ENCODE measurements around the gene CXCR4. TPM values are rescaled to one million over a fixed set of nuclear protein-coding genes. Genes with fewer than 3 reads are reported as not detected.

Gene CXCR4
- polyA plus RNA-seq, 1 donor from 2014 or later, result 0.50 TPM

DNA sequence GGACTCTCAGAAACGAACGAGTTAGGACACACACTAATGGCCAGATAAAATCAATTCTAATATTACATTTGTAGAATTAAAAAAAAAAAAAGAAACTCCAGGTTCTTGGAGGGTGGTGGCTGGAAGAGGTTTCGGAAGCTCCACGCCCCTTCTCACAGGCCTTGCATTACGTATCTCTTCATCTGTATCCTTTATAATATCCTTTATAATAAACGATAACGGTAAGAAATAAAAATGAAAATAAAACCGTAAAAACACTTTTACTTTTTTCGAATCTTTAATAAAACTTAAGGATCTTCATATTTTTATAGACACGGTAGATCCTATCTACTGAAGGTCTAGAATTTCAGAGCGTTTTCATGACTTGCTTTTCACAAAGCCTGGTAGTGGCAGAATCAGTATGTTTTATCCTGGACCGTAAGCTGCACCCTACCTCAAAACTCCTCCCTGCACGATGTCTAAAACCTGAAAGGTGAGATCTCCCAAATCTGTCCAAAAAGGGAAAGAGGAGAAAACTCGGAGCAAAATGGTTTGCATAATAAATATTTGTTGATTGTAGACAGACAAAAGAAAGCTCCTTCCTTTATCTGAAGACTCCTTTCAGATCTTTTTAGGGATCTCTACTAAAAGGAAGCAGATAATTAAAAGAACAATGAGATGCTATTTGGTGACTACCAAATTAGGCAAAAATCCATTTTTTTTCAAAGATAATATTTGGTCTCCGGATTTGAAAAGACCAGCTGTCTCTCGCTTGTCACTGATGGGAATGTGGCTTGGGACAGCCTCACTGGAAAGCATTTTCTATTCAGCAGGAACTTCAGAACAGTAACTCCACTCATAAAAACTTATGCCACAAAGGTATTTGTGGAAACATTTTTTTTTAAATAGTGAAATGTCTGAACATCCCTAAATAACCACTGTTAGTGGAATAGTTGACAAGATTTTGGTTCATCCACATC, 2.0 kb upstream of the CXCR4 start:
- Histone ChIP-seq H2AFZ (ENCODE audit: low read depth, low read length) (no peak overlapping the region), H3K9me3 (ENCODE audit: low read length) (no peaks in the 10 kb centered on the region), H3K4me3 (ENCODE audit: low read length) (peak overlapping the region; percentile 74), H3K79me2 (replicated peaks; ENCODE audit: insufficient read depth, low read length) (no peaks in the 10 kb centered on the region), H3K4me2 (ENCODE audit: low read length) (no peak overlapping the region), H3K9ac (ENCODE audit: low read length) (no peak overlapping the region), H4K20me1 (ENCODE audit: insufficient read depth) (no peaks in the 10 kb centered on the region), H3K9me2 (ENCODE audit: insufficient read depth, low read length) (no peaks in the 10 kb centered on the region), H3K27ac (ENCODE audit: low read length) (no peak overlapping the region), H3K27me3 (ENCODE audit: insufficient read depth, low read depth, low read length) (peaks cover 55% of the 10 kb centered on the region), H3F3A (ENCODE audit: insufficient read depth, low read length, poor library complexity, severe bottlenecking) (no peaks in the 10 kb centered on the region), H3K36me3 (ENCODE audit: insufficient read depth, low read length) (no peaks in the 10 kb centered on the region)
- TF ChIP-seq, protein P1, sequence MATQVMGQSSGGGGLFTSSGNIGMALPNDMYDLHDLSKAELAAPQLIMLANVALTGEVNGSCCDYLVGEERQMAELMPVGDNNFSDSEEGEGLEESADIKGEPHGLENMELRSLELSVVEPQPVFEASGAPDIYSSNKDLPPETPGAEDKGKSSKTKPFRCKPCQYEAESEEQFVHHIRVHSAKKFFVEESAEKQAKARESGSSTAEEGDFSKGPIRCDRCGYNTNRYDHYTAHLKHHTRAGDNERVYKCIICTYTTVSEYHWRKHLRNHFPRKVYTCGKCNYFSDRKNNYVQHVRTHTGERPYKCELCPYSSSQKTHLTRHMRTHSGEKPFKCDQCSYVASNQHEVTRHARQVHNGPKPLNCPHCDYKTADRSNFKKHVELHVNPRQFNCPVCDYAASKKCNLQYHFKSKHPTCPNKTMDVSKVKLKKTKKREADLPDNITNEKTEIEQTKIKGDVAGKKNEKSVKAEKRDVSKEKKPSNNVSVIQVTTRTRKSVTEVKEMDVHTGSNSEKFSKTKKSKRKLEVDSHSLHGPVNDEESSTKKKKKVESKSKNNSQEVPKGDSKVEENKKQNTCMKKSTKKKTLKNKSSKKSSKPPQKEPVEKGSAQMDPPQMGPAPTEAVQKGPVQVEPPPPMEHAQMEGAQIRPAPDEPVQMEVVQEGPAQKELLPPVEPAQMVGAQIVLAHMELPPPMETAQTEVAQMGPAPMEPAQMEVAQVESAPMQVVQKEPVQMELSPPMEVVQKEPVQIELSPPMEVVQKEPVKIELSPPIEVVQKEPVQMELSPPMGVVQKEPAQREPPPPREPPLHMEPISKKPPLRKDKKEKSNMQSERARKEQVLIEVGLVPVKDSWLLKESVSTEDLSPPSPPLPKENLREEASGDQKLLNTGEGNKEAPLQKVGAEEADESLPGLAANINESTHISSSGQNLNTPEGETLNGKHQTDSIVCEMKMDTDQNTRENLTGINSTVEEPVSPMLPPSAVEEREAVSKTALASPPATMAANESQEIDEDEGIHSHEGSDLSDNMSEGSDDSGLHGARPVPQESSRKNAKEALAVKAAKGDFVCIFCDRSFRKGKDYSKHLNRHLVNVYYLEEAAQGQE (IDR thresholded peaks at IDR 0.05; ENCODE audit: borderline replicate concordance), result no peak
- TF ChIP-seq, protein P2, sequence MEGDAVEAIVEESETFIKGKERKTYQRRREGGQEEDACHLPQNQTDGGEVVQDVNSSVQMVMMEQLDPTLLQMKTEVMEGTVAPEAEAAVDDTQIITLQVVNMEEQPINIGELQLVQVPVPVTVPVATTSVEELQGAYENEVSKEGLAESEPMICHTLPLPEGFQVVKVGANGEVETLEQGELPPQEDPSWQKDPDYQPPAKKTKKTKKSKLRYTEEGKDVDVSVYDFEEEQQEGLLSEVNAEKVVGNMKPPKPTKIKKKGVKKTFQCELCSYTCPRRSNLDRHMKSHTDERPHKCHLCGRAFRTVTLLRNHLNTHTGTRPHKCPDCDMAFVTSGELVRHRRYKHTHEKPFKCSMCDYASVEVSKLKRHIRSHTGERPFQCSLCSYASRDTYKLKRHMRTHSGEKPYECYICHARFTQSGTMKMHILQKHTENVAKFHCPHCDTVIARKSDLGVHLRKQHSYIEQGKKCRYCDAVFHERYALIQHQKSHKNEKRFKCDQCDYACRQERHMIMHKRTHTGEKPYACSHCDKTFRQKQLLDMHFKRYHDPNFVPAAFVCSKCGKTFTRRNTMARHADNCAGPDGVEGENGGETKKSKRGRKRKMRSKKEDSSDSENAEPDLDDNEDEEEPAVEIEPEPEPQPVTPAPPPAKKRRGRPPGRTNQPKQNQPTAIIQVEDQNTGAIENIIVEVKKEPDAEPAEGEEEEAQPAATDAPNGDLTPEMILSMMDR (IDR thresholded peaks at IDR 0.05; ENCODE audit: poor library complexity, severe bottlenecking), result no peak
- no peak for TF ChIP-seq SMC3 (conservative IDR thresholded peaks at IDR 0.05; ENCODE audit: poor library complexity)
- no peak for TF ChIP-seq RAD21 (conservative IDR thresholded peaks at IDR 0.05)
- TF ChIP-seq EZH2 (IDR thresholded peaks at IDR 0.05; ENCODE audit: borderline replicate concordance, insufficient read depth, low read length, poor library complexity, severe bottlenecking), result no peak
- no peak for TF ChIP-seq MXI1 (conservative IDR thresholded peaks at IDR 0.05; ENCODE audit: poor library complexity, severe bottlenecking)
- no peak for TF ChIP-seq TAF1 (IDR thresholded peaks at IDR 0.05; ENCODE audit: low read depth)
- TF ChIP-seq EP300 (conservative IDR thresholded peaks at IDR 0.05; ENCODE audit: poor library complexity, severe bottlenecking), result no peak
- TF ChIP-seq POLR2AphosphoS5 (IDR thresholded peaks at IDR 0.05), result no peak

DNA sequence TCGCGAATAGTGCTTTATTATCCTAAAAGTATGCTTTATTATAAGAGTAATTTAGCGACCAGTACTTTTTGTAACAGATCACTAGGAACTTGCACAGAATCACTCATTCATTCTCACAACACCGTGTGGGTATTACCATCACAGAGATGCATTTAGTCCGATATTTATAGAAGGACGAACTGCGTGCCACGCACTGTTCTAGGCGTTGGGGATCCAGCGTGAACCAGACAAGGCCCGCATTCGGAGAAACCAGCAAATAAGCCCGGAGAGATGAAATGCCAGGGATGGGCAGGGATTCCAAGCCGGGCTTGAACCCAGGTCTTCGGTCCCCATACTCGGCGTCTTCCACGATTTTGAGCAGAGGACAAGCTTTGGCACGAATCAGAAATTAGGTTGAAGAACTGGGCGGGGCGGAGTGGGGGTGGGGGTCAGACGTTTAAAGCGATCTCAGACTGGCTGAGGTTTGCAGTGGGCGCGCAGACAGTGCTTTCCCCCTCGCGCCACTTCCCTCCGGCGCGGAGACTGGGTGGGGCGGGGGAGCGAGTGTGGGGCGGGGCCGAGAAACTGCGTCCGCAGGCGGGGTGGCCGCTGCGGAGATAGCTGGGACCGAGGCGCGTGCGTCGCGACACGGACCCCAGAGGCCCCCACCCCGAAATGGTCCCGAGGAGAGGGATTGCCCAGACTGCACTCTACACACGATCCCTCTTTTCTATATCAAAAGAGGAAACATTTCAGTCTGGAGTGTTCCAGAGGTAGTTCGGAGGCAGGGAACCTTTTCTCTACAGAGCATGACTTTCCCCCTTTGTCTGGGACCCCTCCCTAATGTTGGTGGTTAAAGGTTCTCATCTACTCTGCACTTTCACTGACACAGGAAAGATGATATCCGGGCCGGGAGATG, 1.1 kb upstream of the CXCR4 start:
- H3K27me3 ChIP-seq (ENCODE audit: insufficient read depth, low read depth, low read length), result peaks cover 55% of the 10 kb centered on the region
- peak overlapping the region; percentile 74 for H3K4me3 ChIP-seq (ENCODE audit: low read length)
- H3F3A ChIP-seq (ENCODE audit: insufficient read depth, low read length, poor library complexity, severe bottlenecking), result no peaks in the 10 kb centered on the region
- H3K79me2 ChIP-seq (replicated peaks; ENCODE audit: insufficient read depth, low read length), result no peaks in the 10 kb centered on the region
- H3K27ac ChIP-seq (ENCODE audit: low read length), result no peak overlapping the region
- no peak overlapping the region for H2AFZ ChIP-seq (ENCODE audit: low read depth, low read length)
- TF ChIP-seq, protein P1 (IDR thresholded peaks at IDR 0.05; ENCODE audit: borderline replicate concordance), result no peak
- peak; percentile 1 for TF ChIP-seq POLR2AphosphoS5 (IDR thresholded peaks at IDR 0.05)
- H3K9me3 ChIP-seq (ENCODE audit: low read length), result no peaks in the 10 kb centered on the region
- H3K4me2 ChIP-seq (ENCODE audit: low read length), result peak overlapping the region; percentile 92
- no peaks in the 10 kb centered on the region for H4K20me1 ChIP-seq (ENCODE audit: insufficient read depth)
- no peaks in the 10 kb centered on the region for H3K36me3 ChIP-seq (ENCODE audit: insufficient read depth, low read length)
- H3K9ac ChIP-seq (ENCODE audit: low read length), result no peak overlapping the region
- no peaks in the 10 kb centered on the region for H3K9me2 ChIP-seq (ENCODE audit: insufficient read depth, low read length)
